ENCODE results near the gene PTPRJ.

GRCh38 chr11:48138222-48138621, 157.9 kb downstream of the PTPRJ start:
- TF ChIP-seq CTCF (conservative IDR thresholded peaks at IDR 0.05 in 1 of 2, IDR thresholded peaks at IDR 0.05 in 1 of 2; ENCODE audit: low read depth in 1 of 2, low read length in 2 of 2) (no peak), EZH2 (IDR thresholded peaks at IDR 0.05; ENCODE audit: low read length, missing control alignments) (no peak)
